ENCODE measurements around the gene NR4A2. TPM values are rescaled to one million over a fixed set of nuclear protein-coding genes. Genes with fewer than 3 reads are reported as not detected.

The NR4A2 gene
- total RNA-seq, 1 donor from 2014 or later, result 1.7 TPM

- TF ChIP-seq CTCF (IDR thresholded peaks at IDR 0.05; ENCODE audit: unreplicated experiment), result no peak
- H3K4me1 Mint-ChIP-seq, result peaks cover 19% of the 10 kb centered on the region
- no peaks in the 10 kb centered on the region for H3K36me3 Mint-ChIP-seq
- H3K9me3 Mint-ChIP-seq, result no peaks in the 10 kb centered on the region
- no peak overlapping the region for H3K27ac Mint-ChIP-seq
- no peak overlapping the region for H3K4me3 Mint-ChIP-seq
- no peak for DNase-seq (ENCODE audit: low spot score in 2 of 2, unreplicated experiment in 2 of 2)
- no peaks in the 10 kb centered on the region for H3K27me3 Mint-ChIP-seq (ENCODE audit: low read depth)
Measured at GRCh38 chr2:156339865-156340264, 7.3 kb upstream of the NR4A2 start.

- Mint-ChIP-seq H3K4me3 (no peak overlapping the region), H3K27ac (no peak overlapping the region), H3K36me3 (no peaks in the 10 kb centered on the region), H3K27me3 (ENCODE audit: low read depth) (no peaks in the 10 kb centered on the region), H3K4me1 (peaks cover 19% of the 10 kb centered on the region), H3K9me3 (no peaks in the 10 kb centered on the region)
- DNase-seq (ENCODE audit: low spot score in 2 of 2, unreplicated experiment in 2 of 2), result no peak
- no peak for TF ChIP-seq CTCF (IDR thresholded peaks at IDR 0.05; ENCODE audit: unreplicated experiment)
Measured at GRCh38 chr2:156339110-156339847, 6.8 kb upstream of the NR4A2 start.

GRCh38 chr2:156338578-156338977 is 6.1 kb upstream of the NR4A2 start:
- Mint-ChIP-seq H3K9me3 (no peaks in the 10 kb centered on the region), H3K27ac (no peak overlapping the region), H3K27me3 (ENCODE audit: low read depth) (peaks cover 2% of the 10 kb centered on the region), H3K4me3 (no peak overlapping the region), H3K36me3 (no peaks in the 10 kb centered on the region), H3K4me1 (peaks cover 20% of the 10 kb centered on the region)
- no peak for TF ChIP-seq CTCF (IDR thresholded peaks at IDR 0.05; ENCODE audit: unreplicated experiment)
- no peak for DNase-seq (ENCODE audit: low spot score in 2 of 2, unreplicated experiment in 2 of 2)

- Mint-ChIP-seq H3K27me3 (ENCODE audit: low read depth) (peaks cover 35% of the 10 kb centered on the region), H3K27ac (peak overlapping the region; percentile 90), H3K4me3 (peak overlapping the region; percentile 86), H3K4me1 (peaks cover 27% of the 10 kb centered on the region), H3K9me3 (no peaks in the 10 kb centered on the region), H3K36me3 (no peaks in the 10 kb centered on the region)
- DNase-seq (ENCODE audit: low spot score in 2 of 2, unreplicated experiment in 2 of 2), result peak; percentile 45 to 66
- no peak for TF ChIP-seq CTCF (IDR thresholded peaks at IDR 0.05; ENCODE audit: unreplicated experiment)
Measured at GRCh38 chr2:156334496-156335478, 2.3 kb upstream of the NR4A2 start.

- peak; percentile 49 to 67 for DNase-seq (ENCODE audit: low spot score in 2 of 2, unreplicated experiment in 2 of 2)
- H3K27ac Mint-ChIP-seq, result peak overlapping the region; percentile 91
- H3K4me1 Mint-ChIP-seq, result peaks cover 27% of the 10 kb centered on the region
- H3K9me3 Mint-ChIP-seq, result no peaks in the 10 kb centered on the region
- H3K4me3 Mint-ChIP-seq, result peak overlapping the region; percentile 86
- H3K27me3 Mint-ChIP-seq (ENCODE audit: low read depth), result peaks cover 43% of the 10 kb centered on the region
- no peak for TF ChIP-seq CTCF (IDR thresholded peaks at IDR 0.05; ENCODE audit: unreplicated experiment)
- H3K36me3 Mint-ChIP-seq, result no peaks in the 10 kb centered on the region
Measured at GRCh38 chr2:156333951-156334495, 1.5 kb upstream of the NR4A2 start.
